Activated naive CD4-positive, alpha-beta T cell treated with Interleukin-2 at 50 U/mL for 16 hours (primary cell): ENCODE data around the gene CCR7.

Experiments used
- DNase-seq: peaks from one replicate; pipeline ENCODE4 v3.0.0-alpha.2; 2020

The CCR7 gene

DNA sequence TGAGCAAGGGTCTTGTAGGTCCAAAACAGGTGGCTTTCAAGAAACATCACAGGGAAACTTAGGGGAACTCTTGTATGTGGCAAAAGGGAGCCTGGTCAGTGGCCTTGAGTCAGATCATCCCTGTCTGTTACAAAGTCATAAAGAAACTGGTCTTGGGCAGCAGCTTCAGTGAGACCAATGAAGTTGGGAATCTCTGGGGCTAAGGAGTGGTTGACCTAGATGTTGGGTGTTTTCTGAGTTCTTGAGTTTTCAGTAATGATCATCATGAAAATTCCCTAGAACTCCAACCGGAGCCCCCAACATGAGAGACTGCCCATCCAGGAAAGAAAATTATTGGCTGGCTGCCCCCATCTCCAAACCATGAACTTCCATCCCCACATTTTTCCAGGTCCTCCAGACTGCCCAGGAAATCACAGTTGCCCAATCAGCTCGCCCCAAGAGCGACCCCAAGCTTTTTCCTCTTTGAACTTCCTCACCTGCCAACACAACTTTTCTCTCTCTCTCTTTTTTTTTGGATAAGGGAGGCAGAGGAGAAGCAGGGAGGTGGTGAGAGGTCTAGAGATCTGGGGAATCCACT lies 3.9 kb downstream of the CCR7 start:
- no peak for DNase-seq

DNA sequence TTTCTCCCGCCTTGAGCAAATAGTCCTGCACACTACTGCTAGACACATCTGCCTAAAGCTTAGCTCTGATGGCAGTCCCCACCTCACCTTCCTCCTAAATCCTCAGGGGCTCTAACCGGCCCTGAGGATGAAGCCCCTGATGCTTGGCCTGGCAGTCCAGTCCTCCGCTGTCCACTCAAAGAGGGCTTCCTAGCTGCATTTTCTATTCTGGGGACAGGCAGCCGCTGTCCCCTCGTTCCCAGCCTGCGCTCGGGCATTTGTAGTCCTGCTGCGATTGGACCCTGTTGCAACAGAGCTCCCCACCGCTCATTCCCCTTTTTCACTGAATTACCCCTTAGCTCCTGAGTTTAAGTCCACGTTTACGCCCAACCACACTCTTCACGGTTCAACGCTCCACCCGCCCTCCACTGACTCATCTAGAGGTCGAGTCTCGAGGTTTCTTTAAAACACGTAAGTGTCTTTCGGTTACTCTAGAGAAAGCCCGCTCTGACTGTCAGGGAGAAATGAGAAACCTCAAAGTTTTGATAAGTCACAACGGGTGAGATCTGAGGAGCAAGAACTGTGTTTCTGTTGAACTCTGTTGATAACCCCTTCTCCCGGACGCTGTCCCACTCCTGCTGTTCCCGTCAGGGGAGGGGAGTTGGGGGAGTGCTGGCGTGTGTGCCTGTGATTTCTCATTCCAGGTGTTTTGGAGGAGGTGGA lies 4.5 kb downstream of the CCR7 start:
- peak; percentile 84 for DNase-seq

DNA sequence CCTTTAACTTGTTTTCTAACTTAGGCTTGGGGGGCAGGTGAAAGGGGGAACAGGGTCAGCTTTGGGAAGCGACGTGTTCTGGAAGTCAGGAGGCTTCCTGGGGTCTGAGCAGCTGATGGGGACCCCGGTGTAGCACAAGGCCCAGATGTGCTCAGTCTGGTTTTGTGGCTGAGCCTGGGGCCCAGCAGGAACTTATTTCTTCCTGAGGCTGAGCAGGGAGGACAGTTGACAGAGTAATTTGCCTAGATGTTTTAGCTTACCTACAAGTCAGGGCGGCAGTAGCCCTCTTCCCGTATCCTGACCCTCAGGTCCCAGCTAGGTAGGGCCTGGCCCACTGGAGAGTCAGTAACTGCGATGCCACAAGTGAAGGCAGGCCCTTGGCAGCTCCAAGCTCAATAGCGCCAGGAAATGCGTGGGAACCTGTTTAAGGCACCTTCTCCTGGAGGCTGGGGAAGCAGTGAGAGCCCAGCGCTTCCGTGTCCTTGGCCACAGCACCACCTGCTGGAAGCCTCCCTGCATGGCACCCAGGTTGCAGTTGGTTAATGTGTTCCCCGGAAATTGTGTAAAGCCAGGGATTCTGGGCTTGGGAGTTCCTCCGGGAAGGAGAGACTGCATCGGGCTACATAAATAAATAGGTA lies 5.2 kb downstream of the CCR7 start:
- peak; percentile 85 for DNase-seq

DNA sequence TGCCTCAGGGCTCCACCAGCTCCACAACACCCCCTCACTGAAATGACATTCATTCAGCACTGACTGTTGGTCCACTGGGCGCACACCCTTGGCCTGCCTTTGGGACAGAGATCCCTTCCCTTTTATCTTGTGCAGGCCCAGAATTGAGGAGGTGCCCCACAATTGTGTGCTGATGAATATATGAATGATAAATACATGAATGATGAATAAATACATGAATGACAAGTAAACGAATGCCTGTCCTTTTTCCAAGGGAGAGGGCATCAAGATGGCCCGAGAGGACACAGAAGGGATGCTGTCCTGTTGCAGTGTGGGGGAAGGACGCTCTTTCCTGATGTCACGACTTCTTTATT lies 5.7 kb downstream of the CCR7 start:
- no peak for DNase-seq

DNA sequence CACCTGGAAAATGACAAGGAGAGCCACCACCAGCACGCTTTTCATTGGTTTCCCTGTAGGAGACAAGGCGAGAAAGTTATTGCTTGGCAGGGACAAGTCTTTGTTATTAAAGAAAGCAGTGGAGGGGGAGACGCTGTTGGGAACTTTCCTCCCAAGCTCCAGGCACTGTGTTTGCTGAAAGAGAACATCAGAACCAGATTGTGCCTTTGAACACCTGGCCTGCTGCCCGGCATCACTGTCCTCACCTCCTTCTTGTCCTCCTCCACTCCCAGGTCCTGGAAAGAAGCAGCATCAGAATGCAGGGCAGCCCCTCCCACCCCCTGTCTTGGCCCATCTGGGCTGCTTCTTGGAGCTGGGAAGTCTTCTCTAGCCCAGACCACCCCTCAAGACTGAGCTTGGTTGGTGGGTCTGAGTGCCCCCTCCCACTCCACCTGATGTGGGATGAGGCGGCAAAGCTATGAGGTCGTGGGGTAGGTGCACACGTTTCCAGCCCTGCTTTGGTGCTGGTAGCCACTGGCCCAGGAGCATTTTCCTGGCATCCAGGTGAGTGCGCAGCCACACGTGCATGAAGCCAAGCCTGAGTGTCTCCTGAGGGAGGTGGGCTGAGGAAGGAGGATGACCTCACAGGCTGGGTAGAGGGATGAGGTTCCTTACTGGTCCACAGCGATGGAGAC lies 6.2 kb downstream of the CCR7 start:
- no peak for DNase-seq

DNA sequence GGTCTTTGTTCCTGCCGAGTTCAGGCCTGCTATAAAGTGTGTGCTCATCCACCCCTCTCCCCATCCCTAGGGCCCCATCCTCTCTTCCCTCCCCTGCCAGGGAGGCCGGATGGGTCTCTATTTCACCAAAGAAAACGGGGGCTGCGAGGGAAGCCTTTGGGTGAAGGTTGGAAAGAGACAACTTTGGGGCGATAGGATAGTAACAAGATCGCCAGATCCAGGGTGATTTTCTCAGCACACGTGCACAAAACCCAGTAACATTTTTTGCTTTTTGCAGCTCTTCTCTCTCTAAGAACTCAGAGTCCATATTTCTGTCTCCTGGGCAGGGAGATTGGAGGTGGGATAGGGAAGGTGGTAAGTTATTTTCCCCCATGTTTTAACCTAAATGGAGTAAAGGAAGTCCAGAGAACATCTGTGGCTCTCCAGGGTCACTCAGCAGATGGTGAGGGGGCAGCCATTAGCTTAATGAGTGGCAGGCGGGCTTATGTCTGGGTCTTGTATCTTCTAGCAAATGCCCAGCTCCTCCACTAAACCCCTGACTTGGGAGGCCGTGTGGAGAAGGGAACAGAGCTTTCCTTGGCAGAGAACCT lies 6.9 kb downstream of the CCR7 start:
- no peak for DNase-seq

DNA sequence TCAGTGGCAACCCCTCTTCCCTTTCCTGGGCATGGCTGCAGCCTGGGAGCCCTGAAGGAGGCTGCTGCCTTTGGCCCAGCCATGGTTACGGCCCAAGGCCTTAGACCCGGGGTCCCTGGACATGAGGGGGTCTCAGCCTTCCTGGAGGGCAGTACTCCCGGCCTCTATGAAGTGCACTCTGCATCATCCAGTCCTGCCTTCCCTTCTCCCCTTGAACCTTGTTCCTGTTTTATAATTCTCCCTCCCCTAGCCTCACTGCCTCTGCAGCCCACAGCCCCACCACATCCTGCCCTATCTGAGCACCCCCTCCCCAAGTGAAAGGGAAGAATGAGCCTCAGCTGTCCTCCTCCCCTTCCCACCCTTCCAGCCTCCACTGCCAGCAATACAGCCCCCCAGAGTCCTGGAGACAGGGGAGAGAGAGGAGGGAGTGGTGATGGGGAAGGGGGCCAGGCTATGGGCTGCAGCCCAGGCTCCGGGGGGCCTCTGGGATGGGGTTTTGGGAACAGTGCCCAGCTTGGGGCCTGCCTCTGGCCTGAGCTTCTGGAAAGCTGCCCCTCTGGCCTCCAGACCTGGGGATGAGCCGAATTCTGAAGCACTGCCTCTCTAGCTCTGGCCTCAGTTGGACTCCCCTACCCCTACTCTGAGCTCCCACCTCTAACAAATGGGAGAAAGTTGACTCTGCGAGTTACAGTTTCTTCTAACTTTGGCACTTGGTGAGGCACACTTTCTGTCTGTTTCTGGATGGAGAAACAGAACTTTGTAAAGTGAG lies 7.6 kb downstream of the CCR7 start:
- DNase-seq, result no peak

DNA sequence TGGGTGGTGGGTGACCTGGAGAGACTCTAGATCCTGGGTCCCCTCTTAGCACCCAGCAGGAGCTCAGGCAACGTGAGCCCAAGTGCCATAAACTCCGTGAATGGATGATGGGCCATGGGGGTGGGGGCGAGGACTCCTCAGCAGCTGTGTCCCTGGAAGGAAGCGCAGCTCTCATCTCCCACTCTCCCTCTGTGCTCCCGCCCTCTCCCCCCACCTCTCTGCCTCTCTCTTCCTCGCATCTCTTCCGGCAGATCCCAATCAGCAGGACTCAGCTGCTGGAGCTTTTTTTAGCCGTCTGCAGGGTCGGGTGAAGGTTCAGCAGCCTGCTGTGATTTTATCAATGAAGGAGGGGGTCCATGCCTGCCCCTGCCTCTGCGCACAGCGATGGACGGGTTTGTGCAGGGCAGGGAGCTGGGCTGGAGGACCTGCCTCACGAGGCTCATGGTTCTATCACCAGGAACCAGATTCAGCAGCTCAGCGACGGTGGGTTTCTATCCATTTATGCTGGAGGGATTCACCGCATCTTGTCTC lies 8.3 kb downstream of the CCR7 start:
- no peak for DNase-seq

DNA sequence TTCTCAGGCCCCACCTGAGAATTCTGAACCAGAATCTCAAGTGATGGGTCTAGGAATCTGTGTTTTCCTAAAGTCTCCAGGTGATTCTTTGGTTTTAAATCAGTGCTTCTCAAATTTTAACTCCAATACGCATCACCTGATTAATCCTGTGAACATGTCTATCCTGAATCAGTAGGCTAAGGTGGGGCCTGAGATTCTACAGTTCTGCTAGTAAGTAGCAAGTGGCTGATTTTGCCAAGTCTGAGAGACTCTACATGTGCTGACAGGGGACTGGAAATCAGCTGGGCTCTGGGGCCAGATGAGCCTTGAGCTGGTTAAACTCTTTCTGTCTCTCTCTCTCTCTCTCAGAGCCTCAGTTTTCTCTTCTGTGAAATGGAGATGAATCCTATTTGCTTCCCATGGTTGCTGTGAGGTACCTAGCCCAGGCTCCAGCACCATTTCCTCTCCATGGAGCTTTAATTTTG lies 9.0 kb downstream of the CCR7 start:
- no peak for DNase-seq

DNA sequence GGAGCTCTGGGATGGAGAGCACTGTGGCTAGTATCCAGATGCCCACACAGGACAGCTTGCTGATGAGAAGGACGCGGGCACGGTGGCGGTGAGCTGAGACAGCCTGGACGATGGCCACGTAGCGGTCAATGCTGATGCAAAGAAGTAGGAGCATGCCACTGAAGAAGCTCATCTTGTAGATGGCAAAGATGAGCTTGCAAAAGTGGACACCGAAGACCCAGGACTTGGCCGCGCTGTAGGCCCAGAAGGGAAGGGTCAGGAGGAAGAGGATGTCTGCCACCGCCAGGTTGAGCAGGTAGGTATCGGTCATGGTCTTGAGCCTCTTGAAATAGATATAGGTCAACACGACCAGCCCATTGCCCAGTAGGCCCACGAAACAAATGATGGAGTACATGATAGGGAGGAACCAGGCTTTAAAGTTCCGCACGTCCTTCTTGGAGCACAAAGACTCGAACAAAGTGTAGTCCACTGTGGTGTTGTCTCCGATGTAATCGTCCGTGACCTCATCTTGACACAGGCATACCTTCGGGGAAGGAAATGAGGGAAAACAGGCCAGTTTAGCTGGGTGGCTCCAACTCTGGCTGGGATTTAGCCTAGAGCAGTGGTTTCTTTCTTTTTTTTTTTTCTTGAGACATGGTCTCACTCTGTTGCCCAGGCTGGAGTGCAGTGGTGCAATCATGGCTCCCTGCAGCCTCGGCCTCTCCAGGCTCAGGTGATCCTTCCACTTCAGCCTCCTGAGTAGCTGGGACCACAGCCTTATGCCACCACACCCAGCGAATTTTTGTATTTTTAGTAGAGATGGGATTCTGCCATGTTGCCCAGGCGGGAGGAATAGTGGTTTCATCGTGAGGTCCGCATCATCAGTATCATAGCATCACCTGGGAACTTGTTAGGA lies 9.7 kb downstream of the CCR7 start:
- DNase-seq, result no peak

DNA sequence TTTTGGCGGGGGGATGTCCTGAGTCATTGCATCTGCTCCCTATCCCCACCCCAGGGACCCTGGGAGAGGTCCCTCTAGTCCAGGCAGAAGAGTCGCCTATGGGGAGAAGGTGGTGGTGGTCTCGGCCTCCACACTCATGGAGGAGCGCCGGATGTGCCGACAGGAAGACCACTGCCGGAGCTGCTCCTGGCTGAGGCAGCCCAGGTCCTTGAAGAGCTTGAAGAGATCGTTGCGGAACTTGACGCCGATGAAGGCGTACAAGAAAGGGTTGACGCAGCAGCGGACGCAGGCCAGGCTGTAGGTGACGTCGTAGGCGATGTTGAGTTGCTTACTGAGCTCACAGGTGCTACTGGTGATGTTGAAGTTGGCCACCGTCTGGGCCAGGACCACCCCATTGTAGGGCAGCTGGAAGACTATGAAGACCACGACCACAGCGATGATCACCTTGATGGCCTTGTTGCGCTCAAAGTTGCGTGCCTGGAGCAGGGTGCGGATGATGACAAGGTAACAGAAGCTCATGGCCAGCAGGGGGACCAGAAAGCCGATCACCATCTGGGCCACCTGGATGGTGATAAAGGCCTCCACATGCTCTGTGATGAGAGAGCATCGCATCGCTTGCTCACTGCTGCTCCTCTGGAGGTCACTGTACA lies 10.5 kb downstream of the CCR7 start:
- DNase-seq, result no peak

DNA sequence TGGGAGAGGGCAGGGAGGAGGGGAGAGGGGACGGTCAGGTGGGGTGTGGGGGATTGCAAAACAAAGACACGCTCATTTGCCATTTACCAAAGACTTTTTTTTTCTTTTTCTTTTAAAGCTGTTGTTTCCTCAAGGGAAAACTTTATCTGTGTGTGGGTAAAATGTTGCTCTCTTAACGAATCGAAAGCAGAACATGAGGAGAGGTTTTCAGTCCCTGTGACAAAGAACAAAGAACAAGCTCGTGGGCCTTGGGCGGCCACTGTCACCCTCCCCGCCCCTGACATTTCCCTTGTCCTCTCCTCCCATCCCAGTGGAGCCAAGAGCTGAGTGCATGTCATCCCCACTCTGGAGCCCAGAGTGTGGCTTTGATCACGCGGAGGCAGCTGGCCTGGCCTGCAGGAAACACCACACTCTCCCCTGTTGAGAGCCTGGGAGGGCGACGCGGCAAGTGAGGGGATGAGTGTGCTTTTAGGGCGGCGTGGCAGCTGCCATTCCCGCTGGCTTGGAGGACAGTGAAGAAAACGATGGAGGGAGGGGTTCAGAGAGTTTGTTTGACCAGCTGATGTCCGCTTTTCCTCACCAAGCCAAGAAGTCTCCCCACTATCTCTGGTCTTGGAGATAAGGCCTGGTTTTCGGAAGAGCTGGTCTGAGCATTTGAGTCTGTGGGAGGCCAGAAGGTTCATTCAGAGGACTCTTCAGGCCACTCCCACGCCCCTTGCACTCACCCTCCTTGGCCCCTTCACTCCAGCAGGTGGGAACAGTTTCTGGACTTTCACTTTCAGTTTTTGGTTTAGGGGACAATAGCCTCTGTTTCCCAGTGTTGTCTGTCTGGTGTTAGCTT lies 11.4 kb downstream of the CCR7 start:
- no peak for DNase-seq

DNA sequence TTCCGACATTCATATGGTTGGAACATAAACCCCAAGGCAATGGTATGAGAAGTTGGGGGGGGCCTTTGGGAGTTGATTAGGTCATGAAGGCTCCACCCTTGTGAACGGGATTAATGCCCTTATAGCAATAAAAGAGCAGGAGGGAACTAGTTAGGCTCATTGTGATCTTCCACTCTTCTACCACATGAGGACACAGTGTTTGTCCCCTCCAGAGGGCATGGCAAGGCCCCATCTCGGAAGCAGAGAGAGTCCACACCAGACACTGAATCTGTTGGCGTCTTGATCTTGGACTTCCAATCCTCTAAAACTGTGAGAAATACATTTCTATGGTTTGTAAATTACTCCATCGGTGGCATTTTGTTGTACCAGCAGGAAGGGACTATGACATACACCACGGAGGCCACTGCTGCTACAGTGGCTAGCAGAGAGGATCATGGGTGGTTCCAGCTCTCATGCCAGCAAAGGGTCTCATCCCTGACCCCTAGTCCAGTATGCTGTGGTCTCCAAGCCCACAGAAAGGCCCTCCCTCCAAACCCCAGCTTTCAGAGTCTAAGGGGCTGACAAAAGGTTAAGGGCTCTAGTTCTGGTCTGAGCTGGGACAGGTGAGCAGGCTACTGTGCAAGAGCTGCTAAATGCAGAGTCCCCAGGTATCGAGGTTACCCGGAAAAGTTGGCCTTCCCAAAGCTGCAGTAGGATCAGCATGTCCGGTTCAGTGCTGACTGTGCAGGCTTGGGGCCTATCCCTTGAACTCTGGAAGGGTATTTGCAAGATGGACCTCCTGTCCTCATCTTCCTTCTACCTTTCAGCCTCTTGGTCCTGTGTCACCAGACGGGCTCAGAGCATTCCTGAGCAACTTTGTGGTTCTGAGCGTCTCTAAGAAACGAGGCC lies 12.2 kb downstream of the CCR7 start:
- no peak for DNase-seq

DNA sequence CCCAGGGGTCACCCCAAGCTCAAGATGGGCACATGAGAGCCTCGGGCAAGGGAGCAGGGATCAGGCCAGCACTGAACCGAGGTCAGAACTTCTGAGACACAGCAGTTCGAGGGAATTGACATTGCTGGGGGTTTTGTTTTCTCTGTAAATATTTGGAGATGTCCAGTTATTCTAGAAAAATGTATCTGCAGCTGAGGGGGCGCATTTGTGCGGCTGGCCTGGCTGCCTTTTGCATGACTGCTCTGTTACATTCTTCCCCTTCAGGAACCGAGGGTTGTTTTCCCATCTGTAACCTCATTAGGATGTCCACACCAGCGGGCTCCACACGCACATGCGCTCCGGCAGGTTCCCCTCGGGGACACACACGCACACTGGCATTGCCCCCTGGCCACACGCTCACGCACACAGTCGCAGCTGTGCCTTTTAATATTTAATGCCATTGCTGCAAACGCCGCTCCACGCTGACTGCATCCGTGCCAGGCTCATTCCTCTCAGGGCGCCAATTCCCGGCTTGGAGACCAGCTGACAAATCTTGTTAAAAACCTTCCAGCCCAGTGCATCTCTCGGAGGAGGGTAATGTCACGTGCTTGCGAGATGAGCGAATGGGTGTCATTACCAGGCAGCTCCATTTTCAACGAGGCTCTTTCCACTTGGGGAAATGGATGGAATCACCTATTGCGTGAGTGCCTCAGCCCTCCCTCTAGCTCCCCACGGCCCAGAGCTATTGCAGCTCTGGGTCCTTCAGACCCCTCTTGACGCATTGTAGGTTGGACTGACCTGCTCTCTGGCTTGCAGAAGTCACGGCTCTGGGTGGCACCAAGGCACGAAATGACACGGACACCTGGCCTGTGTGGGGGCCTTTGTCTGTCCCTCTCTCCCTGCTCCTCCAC lies 13.1 kb downstream of the CCR7 start:
- no peak for DNase-seq

DNA sequence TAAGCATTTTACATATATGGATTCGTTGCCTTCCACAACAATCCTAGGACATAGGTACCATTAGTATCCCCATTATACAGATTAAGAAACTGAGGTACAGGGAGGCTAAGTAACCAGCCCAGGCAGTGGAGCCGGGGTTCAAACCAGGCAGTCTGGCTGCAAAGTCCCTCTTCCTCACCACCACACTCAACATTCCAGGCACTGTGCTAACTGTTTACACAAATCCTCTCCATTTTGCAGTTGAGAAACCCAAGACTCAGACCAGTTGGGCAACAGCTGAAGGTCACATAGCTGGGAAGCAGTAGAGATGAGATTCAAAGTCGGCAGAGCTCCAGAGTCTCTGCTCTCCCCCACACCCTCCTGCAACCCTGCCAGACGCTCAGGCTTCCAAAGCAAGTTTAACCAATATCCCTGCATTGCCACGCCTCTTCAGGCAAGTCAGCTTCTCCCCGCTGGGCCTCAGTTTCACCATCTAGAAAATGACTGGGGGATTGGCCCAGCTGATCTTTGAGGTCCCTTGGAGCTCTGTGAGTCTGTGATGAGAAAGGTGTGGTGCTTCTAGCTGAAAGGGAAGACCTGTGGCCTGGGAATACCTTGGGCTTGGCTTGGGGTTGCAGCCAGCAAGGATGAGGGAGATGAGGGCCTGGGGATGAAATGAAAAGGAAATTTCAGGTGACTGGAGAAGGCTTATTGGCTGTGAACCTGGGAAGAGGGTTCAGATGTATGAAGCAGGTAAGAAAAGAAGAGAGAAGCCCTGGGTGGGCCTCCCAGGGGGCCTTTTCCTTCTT lies 14.0 kb downstream of the CCR7 start:
- no peak for DNase-seq

DNA sequence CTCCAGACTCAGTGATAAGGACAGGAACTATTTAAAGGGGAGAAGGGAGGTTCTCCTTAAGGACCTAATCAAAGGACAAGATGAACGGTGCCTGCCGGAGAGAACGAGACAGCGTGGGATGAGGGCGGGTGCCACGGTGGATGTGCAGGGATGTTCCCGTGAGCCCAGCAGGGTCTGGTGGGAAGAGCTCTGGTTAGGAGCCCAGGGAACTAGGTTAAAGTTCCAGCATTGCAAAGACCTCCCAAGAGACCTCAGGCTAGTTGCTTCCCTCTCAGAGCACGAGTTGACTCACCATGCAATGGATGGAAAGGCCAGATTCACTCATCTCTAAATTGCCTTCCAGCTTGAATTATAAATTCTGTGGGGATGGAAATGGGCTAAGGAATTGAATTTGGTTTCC lies 14.7 kb downstream of the CCR7 start:
- DNase-seq, result no peak
